ENCODE measurements around the gene CDH24. TPM values are rescaled to one million over a fixed set of nuclear protein-coding genes. Genes with fewer than 3 reads are reported as not detected.

The CDH24 gene
- total RNA-seq, 1 experiment from 2014 or later = 7.9 TPM

GRCh38 chr14:23021434-23021833 lies 35.9 kb downstream of the CDH24 start:
- Mint-ChIP-seq H3K9me3 (ENCODE audit: unreplicated experiment) (no peaks in the 10 kb centered on the region), H3K27me3 (ENCODE audit: insufficient read depth, unreplicated experiment) (no peaks in the 10 kb centered on the region), H3K27ac (ENCODE audit: unreplicated experiment) (no peak overlapping the region), H3K4me3 (ENCODE audit: unreplicated experiment) (no peak overlapping the region), H3K4me1 (ENCODE audit: low read depth, unreplicated experiment) (peaks cover 14% of the 10 kb centered on the region), H3K36me3 (ENCODE audit: insufficient read depth, unreplicated experiment) (peaks cover 23% of the 10 kb centered on the region)
- TF ChIP-seq, protein P1, sequence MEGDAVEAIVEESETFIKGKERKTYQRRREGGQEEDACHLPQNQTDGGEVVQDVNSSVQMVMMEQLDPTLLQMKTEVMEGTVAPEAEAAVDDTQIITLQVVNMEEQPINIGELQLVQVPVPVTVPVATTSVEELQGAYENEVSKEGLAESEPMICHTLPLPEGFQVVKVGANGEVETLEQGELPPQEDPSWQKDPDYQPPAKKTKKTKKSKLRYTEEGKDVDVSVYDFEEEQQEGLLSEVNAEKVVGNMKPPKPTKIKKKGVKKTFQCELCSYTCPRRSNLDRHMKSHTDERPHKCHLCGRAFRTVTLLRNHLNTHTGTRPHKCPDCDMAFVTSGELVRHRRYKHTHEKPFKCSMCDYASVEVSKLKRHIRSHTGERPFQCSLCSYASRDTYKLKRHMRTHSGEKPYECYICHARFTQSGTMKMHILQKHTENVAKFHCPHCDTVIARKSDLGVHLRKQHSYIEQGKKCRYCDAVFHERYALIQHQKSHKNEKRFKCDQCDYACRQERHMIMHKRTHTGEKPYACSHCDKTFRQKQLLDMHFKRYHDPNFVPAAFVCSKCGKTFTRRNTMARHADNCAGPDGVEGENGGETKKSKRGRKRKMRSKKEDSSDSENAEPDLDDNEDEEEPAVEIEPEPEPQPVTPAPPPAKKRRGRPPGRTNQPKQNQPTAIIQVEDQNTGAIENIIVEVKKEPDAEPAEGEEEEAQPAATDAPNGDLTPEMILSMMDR (IDR thresholded peaks at IDR 0.05; ENCODE audit: insufficient read depth in 1 of 2, low read depth in 1 of 2, low read length in 1 of 2, severe bottlenecking in 1 of 2, unreplicated experiment in 1 of 2) = no peak
- H3K36me3 ChIP-seq (ENCODE audit: control insufficient read depth, insufficient read depth, low read length) = no peaks in the 10 kb centered on the region
- intact Hi-C loops (cut with micrococcal nuclease; ENCODE audit: unreplicated experiment) = no loop called here
- H3K27me3 ChIP-seq (replicated peaks; ENCODE audit: control insufficient read depth, insufficient read depth, low read length) = no peaks in the 10 kb centered on the region
- BruUV-seq (replicated peaks) = no TSS peak
- POLR2A ChIA-PET = no interaction called here
- H3K4me1 ChIP-seq = peaks cover 16% of the 10 kb centered on the region
- CTCF ChIA-PET = no interaction called here
- H3K9me3 ChIP-seq = no peaks in the 10 kb centered on the region
- H3K4me3 ChIP-seq (ENCODE audit: low read depth, low read length) = no peak overlapping the region
- no peak for DNase-seq

DNA sequence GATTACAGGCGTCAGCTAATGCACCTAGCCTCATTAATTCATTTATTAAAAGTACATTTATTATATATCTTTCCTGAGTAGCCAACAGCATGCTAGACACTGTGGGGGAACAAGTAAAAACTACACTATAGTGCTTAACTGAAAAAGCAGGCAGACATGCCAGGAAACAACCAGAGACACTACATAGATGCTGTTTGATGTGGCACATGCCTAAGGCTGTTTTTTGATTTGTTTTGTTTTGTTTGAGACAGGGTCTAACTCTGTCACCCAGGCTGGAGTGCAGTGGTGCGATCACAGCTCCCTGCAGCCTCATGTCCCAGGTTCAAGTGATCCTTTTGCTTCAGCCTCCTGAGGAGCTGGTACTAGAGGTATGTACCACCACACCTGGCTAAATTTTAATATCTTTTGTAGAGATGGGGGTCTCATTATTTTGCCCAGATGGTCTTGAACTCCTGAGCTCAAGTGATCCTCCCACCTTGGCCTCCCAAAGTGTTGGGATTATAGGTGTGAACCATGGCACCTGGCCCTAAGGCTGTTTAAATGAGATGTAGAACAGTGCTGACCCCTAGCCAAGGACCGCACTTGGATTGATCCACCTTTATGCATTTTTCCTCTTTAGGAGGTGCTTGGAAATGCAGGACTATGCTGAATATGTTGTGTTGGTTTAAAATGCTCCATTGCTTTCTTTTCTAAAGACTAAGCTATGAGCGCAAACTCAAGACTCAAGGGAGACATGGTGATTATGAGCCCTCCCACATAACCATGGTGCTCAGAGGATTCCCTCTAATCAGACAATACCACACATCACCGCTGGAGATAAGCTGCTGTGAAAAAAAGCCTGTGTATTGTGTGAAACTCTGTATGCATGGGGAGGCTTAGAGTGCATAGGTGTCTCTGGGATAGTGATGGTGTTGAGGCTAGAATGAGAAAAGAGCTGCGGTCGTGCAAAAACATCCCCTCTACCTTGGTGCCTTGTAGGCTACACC lies 36.9 kb downstream of the CDH24 start:
- Histone ChIP-seq H3K27me3 (replicated peaks; ENCODE audit: control insufficient read depth, insufficient read depth, low read length) (no peaks in the 10 kb centered on the region), H3K9me3 (no peaks in the 10 kb centered on the region), H3K4me3 (ENCODE audit: low read depth, low read length) (no peak overlapping the region), H3K36me3 (ENCODE audit: control insufficient read depth, insufficient read depth, low read length) (no peaks in the 10 kb centered on the region), H3K4me1 (peaks cover 9% of the 10 kb centered on the region)
- H3K4me3 Mint-ChIP-seq (ENCODE audit: unreplicated experiment) = no peak overlapping the region
- TF ChIP-seq, protein P1 (IDR thresholded peaks at IDR 0.05; ENCODE audit: insufficient read depth in 1 of 2, low read depth in 1 of 2, low read length in 1 of 2, severe bottlenecking in 1 of 2, unreplicated experiment in 1 of 2) = no peak
- BruUV-seq (replicated peaks) = no TSS peak
- peaks cover 10% of the 10 kb centered on the region for H3K4me1 Mint-ChIP-seq (ENCODE audit: low read depth, unreplicated experiment)
- H3K9me3 Mint-ChIP-seq (ENCODE audit: unreplicated experiment) = no peaks in the 10 kb centered on the region
- no peak for DNase-seq
- no peak overlapping the region for H3K27ac Mint-ChIP-seq (ENCODE audit: unreplicated experiment)
- H3K27me3 Mint-ChIP-seq (ENCODE audit: insufficient read depth, unreplicated experiment) = no peaks in the 10 kb centered on the region
- ChIA-PET CTCF (interaction anchor here (0.6 to 1.3 kb wide), 2 partner anchors 25 to 1440 kb away, joined by 3 read pairs; partner anchors contain the start of gene OR10G3), POLR2A (no interaction called here)
- H3K36me3 Mint-ChIP-seq (ENCODE audit: insufficient read depth, unreplicated experiment) = peaks cover 13% of the 10 kb centered on the region
- intact Hi-C loops (cut with micrococcal nuclease; ENCODE audit: unreplicated experiment) = no loop called here

DNA sequence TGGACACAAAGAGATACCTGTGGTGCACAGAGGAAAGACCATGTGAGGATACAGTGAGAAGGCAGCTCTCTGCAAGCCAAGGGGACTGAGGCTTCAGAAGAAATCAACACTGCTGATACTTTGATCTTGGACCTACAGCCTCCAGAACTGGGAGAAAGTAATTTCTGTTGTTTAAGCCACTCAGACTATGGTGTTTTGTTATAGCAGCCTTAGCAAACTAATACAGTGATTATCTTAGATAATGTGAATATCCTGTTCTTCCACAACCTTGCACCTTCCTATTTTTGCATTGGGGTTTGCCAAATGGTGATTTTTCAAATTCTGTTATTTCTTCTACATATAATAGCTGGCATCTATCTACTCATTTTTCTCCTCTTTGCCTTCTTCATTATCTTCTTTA lies 39.2 kb downstream of the CDH24 start:
- no peak for DNase-seq
- Histone ChIP-seq H3K4me1 (no peaks in the 10 kb centered on the region), H3K9me3 (no peaks in the 10 kb centered on the region), H3K36me3 (ENCODE audit: control insufficient read depth, insufficient read depth, low read length) (no peaks in the 10 kb centered on the region), H3K4me3 (ENCODE audit: low read depth, low read length) (no peak overlapping the region), H3K27me3 (replicated peaks; ENCODE audit: control insufficient read depth, insufficient read depth, low read length) (no peaks in the 10 kb centered on the region)
- intact Hi-C loops (cut with micrococcal nuclease; ENCODE audit: unreplicated experiment) = no loop called here
- Mint-ChIP-seq H3K4me3 (ENCODE audit: unreplicated experiment) (no peak overlapping the region), H3K4me1 (ENCODE audit: low read depth, unreplicated experiment) (no peaks in the 10 kb centered on the region), H3K36me3 (ENCODE audit: insufficient read depth, unreplicated experiment) (peaks cover 5% of the 10 kb centered on the region), H3K27me3 (ENCODE audit: insufficient read depth, unreplicated experiment) (no peaks in the 10 kb centered on the region), H3K9me3 (ENCODE audit: unreplicated experiment) (no peaks in the 10 kb centered on the region), H3K27ac (ENCODE audit: unreplicated experiment) (no peak overlapping the region)
- BruUV-seq (replicated peaks) = no TSS peak
- POLR2A ChIA-PET = no interaction called here
- CTCF ChIA-PET = no interaction called here
- TF ChIP-seq, protein P1 (IDR thresholded peaks at IDR 0.05; ENCODE audit: insufficient read depth in 1 of 2, low read depth in 1 of 2, low read length in 1 of 2, severe bottlenecking in 1 of 2, unreplicated experiment in 1 of 2) = no peak
